K562 (cell line): Measurements from ENCODE around the gene CEP68. TPM values are rescaled to one million over a fixed set of nuclear protein-coding genes. Genes with fewer than 3 reads are reported as not detected.

Experiments used
- ARNT ChIP-seq, 2 experiments: fragments of 450-650 bp; IDR thresholded peaks; 2 replicates each; pipeline ENCODE4 v1.6.1; 2016; ENCODE audit warnings: mild to moderate bottlenecking in 1 of 2
- BACH1 ChIP-seq: fragments of 200-800 bp; sonication (Bioruptor generic); IDR thresholded peaks from 2 replicates; pipeline ENCODE4 v1.6.1; 2016; ENCODE audit warnings: missing genetic modification characterization, missing compliant biosample characterization
- C11orf30 ChIP-seq: fragments of 450-650 bp; IDR thresholded peaks from 2 replicates; pipeline ENCODE4 v1.6.1; 2016; ENCODE audit warnings: low read depth, mild to moderate bottlenecking
- HMBOX1 ChIP-seq: sonication (generic); IDR thresholded peaks from 2 replicates; pipeline ENCODE4 v1.6.1; 2016
- JUND ChIP-seq, 2 experiments: IDR thresholded peaks; 2 replicates in 1 of 2; 3 replicates in 1 of 2; pipeline ENCODE4 v1.6.1; 2011; ENCODE audit warnings: borderline replicate concordance in 2 of 2, low read depth in 2 of 2, low read length in 2 of 2, improper control_type of control experiment in 1 of 2, missing biosample characterization in 1 of 2, missing genetic modification characterization in 1 of 2, missing genetic modification reagents in 1 of 2
- L3MBTL2 ChIP-seq: fragments of 450-650 bp; IDR thresholded peaks from 2 replicates; pipeline ENCODE4 v1.6.1; 2016; ENCODE audit warnings: mild to moderate bottlenecking, moderate library complexity
- LEF1 ChIP-seq: fragments of 450-650 bp; IDR thresholded peaks from 2 replicates; pipeline ENCODE4 v1.6.1; 2016; ENCODE audit warnings: mild to moderate bottlenecking
- MAFG ChIP-seq: fragments of 450-650 bp; conservative IDR thresholded peaks from 2 replicates; pipeline ENCODE4 v1.6.1; 2016; ENCODE audit warnings: missing genetic modification characterization, missing compliant biosample characterization
- MAX ChIP-seq: sonication (generic); formaldehyde crosslinking; IDR thresholded peaks from 2 replicates; pipeline ENCODE4 v1.9.0; 2022; ENCODE audit warnings: mild to moderate bottlenecking, missing genetic modification reagents
- SMC3 ChIP-seq: conservative IDR thresholded peaks from 2 replicates; pipeline ENCODE4 v1.6.1; 2011; ENCODE audit warnings: low read depth, low read length, improper control_type of control experiment; ENCODE audit not compliant: insufficient read depth
- XRCC5 ChIP-seq: fragments of 200-400 bp; formaldehyde crosslinking; IDR thresholded peaks from 2 replicates; pipeline ENCODE4 v1.6.1; 2017; ENCODE audit warnings: low read depth, mild to moderate bottlenecking, low read length
- polyA plus RNA-seq, 8 experiments: library from polyadenylated mRNA; depleted of rRNA in 4 of 8; stranded (reverse) in 5 of 8; unstranded in 3 of 8; fragments of >200 nt; fragmentation: Nextera tagmentation in 2 of 8; fragmentation: Illumina TruSeq in 1 of 8; extraction: Ambion mirVana in 2 of 8; extraction: Trizol in 1 of 8; gene quantifications; 2 replicates each; pipeline versions ENCODE4 v1.2.1 to v1.2.3, GENCODE V29; 2011 to 2014; ENCODE audit warnings: inconsistent platforms in 1 of 8, missing spikeins in 1 of 8
- total RNA-seq, 7 experiments: library from RNA; depleted of rRNA in 6 of 7; stranded (reverse); fragments of >200 nt in 6 of 7; fragmentation: Illumina TruSeq in 2 of 7; extraction: Trizol in 2 of 7; gene quantifications; 2 replicates each; pipeline versions ENCODE4 v1.2.1 to v1.2.3, GENCODE V29; 2011 to 2021; ENCODE audit warnings: low replicate concordance in 1 of 7
- TF ChIP-seq, protein P1 (sequence below): fragments of 250-450 bp; sonication (Bioruptor Pico); IDR thresholded peaks from 2 replicates; pipeline ENCODE4 v1.5.0; 2022; ENCODE audit warnings: mild to moderate bottlenecking

The CEP68 gene
- total and polyA plus RNA-seq, 9 of the 15 experiments (the other 6 are each of a cell fraction or from before 2014, with no cell fraction given): 1.4 to 8.5 (median 5.2) TPM

- TF ChIP-seq HMBOX1 (peak; percentile 99), JUND (IDR thresholded peaks at IDR 0.05; ENCODE audit: borderline replicate concordance, low read depth, low read length) (peak; percentile 75), JUND (tag; IDR thresholded peaks at IDR 0.05; ENCODE audit: borderline replicate concordance, low read depth, low read length) (peak; percentile 82), XRCC5 (no peak), C11orf30 (peak; percentile 52; the same call in 1 of the 2 replicates), SMC3 (peak; percentile 75), MAX (peak; percentile 73), L3MBTL2 (peak; percentile 67), ARNT (IDR thresholded peaks at IDR 0.05) (peak in 1 of 2 experiments; percentile 33; a peak in 2 of 4 replicates), LEF1 (0 out of 2 replicates have a peak, but pooled peaks have one; percentile 10), MAFG (tag) (peak; percentile 41; the same call in 1 of the 2 replicates), BACH1 (peak; percentile 86)
- TF ChIP-seq, protein P1, sequence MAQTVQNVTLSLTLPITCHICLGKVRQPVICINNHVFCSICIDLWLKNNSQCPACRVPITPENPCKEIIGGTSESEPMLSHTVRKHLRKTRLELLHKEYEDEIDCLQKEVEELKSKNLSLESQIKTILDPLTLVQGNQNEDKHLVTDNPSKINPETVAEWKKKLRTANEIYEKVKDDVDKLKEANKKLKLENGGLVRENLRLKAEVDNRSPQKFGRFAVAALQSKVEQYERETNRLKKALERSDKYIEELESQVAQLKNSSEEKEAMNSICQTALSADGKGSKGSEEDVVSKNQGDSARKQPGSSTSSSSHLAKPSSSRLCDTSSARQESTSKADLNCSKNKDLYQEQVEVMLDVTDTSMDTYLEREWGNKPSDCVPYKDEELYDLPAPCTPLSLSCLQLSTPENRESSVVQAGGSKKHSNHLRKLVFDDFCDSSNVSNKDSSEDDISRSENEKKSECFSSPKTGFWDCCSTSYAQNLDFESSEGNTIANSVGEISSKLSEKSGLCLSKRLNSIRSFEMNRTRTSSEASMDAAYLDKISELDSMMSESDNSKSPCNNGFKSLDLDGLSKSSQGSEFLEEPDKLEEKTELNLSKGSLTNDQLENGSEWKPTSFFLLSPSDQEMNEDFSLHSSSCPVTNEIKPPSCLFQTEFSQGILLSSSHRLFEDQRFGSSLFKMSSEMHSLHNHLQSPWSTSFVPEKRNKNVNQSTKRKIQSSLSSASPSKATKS: no peak
Observed at GRCh38 chr2:65064728-65065552, 8.7 kb downstream of the CEP68 start (continued).
